ENCODE data around the gene IQUB. TPM values are rescaled to one million over a fixed set of nuclear protein-coding genes. Genes with fewer than 3 reads are reported as not detected.
A peak's percentile ranks its signal among the peaks of the same experiment; 100 is the strongest.

IQUB gene
- total RNA-seq, result under 1 TPM; 0.24 to 0.38 TPM
- long read RNA-seq, result 0 reads

DNA sequence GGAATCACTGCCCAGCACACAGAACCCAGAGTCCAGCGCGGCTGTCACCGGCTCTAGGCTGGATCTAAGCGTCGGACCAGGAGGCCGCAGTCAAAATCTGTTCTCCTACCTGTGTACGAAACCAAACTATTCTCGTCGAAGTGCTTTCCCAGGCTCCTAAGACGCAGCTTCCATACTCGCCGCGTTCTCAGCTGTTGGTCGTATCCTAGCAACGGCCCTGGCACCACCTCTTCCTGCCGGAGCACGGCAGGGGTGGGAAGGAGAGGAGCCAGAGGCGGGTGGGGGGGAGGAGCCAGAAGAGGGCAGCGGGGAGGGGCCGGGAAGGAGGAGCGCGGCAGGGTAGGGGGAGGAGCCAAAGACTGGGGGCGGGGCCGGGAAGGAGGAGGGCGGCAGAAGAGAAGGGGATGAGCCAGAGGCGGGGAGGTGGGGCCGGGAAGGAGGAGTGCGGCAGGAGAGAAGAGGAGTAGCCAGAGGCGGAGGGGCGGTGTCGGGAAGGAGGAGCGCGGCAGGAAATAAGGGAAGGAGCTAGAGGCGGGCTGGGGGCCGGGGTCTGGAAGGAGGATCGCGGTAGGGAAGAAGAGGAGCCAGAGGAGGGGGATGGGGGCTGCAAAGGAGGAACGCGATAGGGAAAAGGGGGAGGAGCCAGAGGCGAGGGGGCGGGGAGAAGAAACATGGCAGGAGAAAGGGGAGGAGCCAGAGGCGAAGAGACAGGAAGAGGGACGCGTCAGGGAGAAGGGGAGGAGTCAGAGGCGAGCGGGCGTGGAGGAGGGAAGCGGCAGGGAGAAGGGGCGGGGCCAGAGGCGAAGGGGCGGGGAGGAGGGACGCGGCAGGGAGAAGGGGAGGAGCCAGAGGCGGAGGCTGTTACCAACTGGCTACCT, at the start of gene IQUB:
Gene IQUB (minus strand): TSS at position 213 of the 878 bp plus-strand sequence. CDS start 22,255 bp downstream, outside the sequence.
- ATAC-seq (peak; percentile 96), DNase-seq (peak; percentile 99)
- intact Hi-C loops (cut with DNase I), result no loop called here

DNA sequence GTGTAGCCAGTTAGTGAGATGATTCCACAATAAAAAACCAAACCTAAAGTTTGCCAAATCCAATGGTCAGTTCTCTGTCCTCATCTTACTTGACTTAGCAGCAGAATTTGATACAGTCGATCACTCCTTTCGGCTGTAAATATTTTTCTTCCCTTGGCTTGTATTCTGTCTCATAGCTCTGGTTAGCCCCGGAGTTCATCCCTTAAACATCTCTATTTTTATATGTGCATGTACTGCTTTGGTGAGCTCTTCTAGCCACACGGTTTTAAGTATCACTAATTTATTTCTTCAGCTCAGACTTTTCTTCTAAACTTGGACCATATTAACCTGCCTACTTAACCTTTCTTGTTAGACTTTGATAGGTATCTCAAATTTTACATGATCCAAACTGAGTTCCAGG, 49.4 kb upstream of the IQUB start:
- ATAC-seq (no peak), DNase-seq (no peak)
- intact Hi-C loops (cut with DNase I), result loop anchor here in 1 of 2 donors (5.0 kb wide), 1 partner anchor 283 kb away; no protein-coding TSS in a partner anchor

DNA sequence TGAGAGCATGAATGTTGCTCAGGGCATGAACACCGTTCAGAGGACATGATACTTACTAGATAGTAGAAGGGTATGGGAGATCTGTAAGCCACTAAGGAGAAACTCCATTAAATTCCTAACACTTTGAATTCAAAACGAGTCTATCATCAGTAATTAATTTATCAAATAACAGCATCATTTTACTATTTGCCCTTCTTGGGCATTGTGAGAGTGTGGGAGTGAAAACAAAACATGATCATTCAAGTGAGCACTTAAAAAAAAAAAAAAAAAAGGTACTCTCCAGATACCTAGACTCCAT, 46.7 kb upstream of the IQUB start:
- ATAC-seq (no peak), DNase-seq (no peak)
- intact Hi-C loops (cut with DNase I), result loop anchor here in 1 of 2 donors (5.0 kb wide), 1 partner anchor 286 kb away; no protein-coding TSS in a partner anchor

GRCh38 chr7:123580406-123581161, 46.2 kb upstream of the IQUB start:
- peak; percentile 68 to 78 for ATAC-seq
- intact Hi-C loops (cut with DNase I), result loop anchor here in 1 of 2 donors (5.0 kb wide), 1 partner anchor 287 kb away; no protein-coding TSS in a partner anchor
- DNase-seq, result no peak

DNA sequence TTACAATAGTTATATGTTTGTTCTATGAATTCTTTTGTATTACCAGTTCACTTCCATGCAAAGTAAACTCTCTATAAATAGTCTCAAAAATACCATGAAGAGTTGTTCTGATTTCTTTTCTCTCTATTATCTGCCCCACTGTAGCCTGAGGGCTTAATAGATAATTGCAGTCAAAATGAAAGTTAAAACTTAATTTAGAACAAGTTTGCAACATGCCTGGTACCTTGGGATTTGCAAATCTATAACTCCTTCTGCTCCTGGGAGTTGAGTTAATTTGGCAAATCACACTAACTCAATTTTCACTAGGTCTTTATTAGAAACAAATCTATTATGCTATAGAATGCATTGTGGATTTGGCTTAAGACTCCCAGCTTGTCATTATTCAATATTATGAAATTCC, 45.0 kb upstream of the IQUB start:
- DNase-seq (no peak), ATAC-seq (no peak)
- intact Hi-C loops (cut with DNase I), result no loop called here

DNA sequence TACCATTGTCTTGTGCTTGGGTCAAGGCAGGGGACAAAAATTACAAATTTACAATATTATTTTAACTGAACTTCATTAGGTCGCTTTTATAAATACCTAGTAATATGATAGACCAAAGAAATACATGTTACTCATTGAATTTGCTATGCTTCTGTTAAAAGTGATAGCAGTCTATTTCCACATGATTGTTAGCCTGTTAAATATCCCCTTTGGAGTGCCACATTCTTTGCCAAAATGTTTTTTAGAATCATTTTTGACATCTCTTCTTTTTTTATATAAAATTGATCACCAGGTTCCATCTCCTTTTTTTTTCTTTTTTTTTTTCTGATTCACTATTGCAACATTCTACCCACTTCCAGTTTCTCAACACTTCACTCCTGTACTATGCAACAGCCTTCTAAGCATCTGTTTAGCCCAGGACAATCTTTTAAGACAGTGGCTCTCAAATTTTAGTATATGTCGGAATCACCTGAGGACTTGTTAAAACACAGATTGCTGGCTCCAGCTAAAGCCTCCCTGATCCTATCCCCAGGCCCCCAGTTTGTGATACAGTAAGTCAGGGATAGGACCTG, 39.6 kb upstream of the IQUB start:
- no peak for DNase-seq
- no peak for ATAC-seq
- intact Hi-C loops (cut with DNase I), result loop anchor here in 1 of 2 donors (5.0 kb wide), 1 partner anchor 288 kb away; no protein-coding TSS in a partner anchor

- intact Hi-C loops (cut with DNase I), result loop anchor here in 1 of 2 donors (5.0 kb wide), 1 partner anchor 289 kb away; no protein-coding TSS in a partner anchor
- ATAC-seq (no peak), DNase-seq (no peak)
Measured at GRCh38 chr7:123573341-123573740, 38.9 kb upstream of the IQUB start.

DNA sequence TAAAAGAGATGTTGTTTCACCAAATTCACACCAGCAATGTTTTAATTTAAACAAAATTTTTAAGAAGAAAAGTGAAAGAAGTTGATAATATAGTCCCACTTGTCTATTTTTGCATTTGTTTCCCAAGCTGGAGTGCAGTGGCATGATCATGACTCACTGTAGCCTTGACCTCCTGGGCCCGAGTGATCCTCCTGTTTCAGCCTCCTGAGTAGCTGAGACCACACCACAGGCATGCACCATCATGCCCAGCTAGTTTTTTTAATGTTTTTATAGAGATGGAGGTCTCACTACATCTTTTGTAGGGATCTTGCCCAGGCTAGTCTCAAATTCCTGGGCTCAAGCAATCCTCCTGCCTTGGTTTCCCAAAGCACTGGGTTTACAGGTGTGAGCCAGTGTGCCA, 37.3 kb upstream of the IQUB start:
- no peak for ATAC-seq
- intact Hi-C loops (cut with DNase I), result loop anchor here in 1 of 2 donors (5.0 kb wide), 1 partner anchor 291 kb away; no protein-coding TSS in a partner anchor
- no peak for DNase-seq

- ATAC-seq, result no peak
- intact Hi-C loops (cut with DNase I), result loop anchor here in 1 of 2 donors (5.0 kb wide), 1 partner anchor 291 kb away; no protein-coding TSS in a partner anchor
- no peak for DNase-seq
Measured at GRCh38 chr7:123571187-123571586, 36.8 kb upstream of the IQUB start.

GRCh38 chr7:123570390-123571182, 36.2 kb upstream of the IQUB start:
- intact Hi-C loops (cut with DNase I), result loop anchor here in 1 of 2 donors (5.0 kb wide), 1 partner anchor 292 kb away; no protein-coding TSS in a partner anchor
- ATAC-seq (no peak), DNase-seq (no peak)

- intact Hi-C loops (cut with DNase I), result loop anchor here in 1 of 2 donors (5.0 kb wide), 1 partner anchor 293 kb away; no protein-coding TSS in a partner anchor
- ATAC-seq (no peak), DNase-seq (no peak)
Measured at GRCh38 chr7:123569352-123570010, 35.1 kb upstream of the IQUB start.

- intact Hi-C loops (cut with DNase I), result no loop called here
- no peak for ATAC-seq
- no peak for DNase-seq
Measured at GRCh38 chr7:123562121-123562520, 27.7 kb upstream of the IQUB start.

- DNase-seq (no peak), ATAC-seq (no peak)
- intact Hi-C loops (cut with DNase I), result loop anchor here in 1 of 2 donors (10.0 kb wide), 1 partner anchor 136 kb away; no protein-coding TSS in a partner anchor
Measured at GRCh38 chr7:123558289-123558874, 24.0 kb upstream of the IQUB start.

DNA sequence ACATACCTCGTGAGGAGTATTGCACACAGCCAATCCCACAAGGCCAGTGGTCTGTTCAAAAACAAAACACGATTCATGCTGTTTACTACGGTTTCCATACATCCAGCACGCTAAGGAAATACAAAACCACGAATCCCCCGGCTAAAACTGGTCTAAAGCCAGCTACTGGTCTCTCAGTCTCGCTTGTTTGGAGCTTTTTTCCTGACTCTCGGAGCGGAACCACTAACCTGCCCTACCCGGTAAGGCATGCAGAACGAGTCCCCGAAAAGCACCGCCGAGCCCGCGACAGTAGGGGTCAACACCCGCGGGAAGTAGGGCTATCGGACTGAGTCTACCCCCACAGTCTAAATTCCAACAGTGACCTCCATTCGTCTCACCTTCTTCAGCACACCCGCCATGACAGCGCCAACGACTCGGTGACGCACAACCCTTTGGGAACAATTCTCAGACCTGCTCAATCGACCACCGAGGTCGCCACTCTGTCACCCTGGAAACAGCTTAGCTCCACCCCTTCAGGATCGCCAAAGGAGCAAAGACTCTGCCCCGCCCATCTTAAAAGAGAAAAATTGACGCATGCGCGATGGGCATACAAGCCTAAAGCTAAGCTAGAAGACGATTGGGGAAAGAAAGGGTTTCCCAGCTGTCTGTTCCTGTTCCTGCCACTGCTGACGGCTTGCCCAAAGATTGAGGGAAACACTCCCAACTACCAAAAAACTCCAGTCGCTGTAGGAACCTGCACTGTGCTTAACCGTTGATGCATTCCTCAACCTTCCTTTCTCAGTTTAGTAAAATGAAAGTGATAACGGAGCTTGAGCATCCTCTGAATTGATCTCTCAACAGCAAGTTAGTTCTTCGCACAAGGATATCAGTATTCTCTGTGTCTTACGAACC, 23.2 kb upstream of the IQUB start, which contains the start of gene NDUFA5:
Gene NDUFA5 (minus strand): TSS at position 421 of the 891 bp plus-strand sequence. CDS start 23 bp downstream, at position 398.
- intact Hi-C loops (cut with DNase I), result loop anchor here in 1 of 2 donors (10.0 kb wide), 1 partner anchor 137 kb away; no protein-coding TSS in a partner anchor
- DNase-seq (peak; percentile 98), ATAC-seq (peak; percentile 99)

DNA sequence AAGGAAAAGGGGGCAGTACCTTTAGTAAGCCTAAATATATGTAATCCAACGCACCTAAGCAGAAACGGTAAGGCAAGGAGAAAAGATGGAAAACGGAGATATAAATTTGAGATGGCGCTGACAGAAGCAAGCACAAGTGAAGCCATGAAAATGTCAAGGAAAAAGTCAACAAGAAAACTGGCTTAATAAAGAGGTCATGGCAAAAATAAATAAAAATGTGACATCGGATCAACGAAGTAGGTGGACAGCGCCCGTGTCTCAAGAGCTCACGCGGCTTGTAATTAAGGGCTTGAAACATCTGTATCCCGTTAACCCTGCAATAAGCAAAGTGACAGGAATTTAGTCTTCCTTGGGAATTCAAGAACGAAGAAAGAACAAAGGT, 22.6 kb upstream of the IQUB start:
- DNase-seq (no peak), ATAC-seq (peak; percentile 13 to 14)
- intact Hi-C loops (cut with DNase I), result loop anchor here in 1 of 2 donors (10.0 kb wide), 1 partner anchor 138 kb away; no protein-coding TSS in a partner anchor

GRCh38 chr7:123555484-123555883, 21.1 kb upstream of the IQUB start:
- ATAC-seq (no peak), DNase-seq (no peak)
- intact Hi-C loops (cut with DNase I), result loop anchor here in 1 of 2 donors (10.0 kb wide), 1 partner anchor 139 kb away; no protein-coding TSS in a partner anchor
